HuH-7.5 (cell line): ENCODE results near the gene VPS26B.
"Not testable (repeated sequence)": the region's sequence is repeated elsewhere in the genome, so short reads cannot be mapped to it uniquely, and the experiment has no call there.

ENCODE experiments used
- DNase-seq: peaks from one replicate; pipeline ENCODE4 v3.0.0; 2011; ENCODE audit warnings: low spot score

The VPS26B gene

GRCh38 chr11:134223836-134224709 lies at the start of gene VPS26B, which contains the start of gene NCAPD3:
Gene VPS26B (plus strand): TSS chr11:134224671. CDS start chr11:134225123, 452 bp downstream.
Gene NCAPD3 (minus strand): TSS chr11:134223967. CDS start chr11:134223926, 41 bp downstream.
- DNase-seq: peak; percentile 85

- DNase-seq: no peak
These were observed 48.2 kb upstream of the VPS26B start for GRCh38 chr11:134176284-134176683.

GRCh38 chr11:134178032-134178674 lies 46.3 kb upstream of the VPS26B start:
- no peak for DNase-seq

GRCh38 chr11:134181707-134182106 lies 42.8 kb upstream of the VPS26B start:
- DNase-seq: no peak

GRCh38 chr11:134188092-134188491 lies 36.4 kb upstream of the VPS26B start:
- DNase-seq: not testable (repeated sequence)

- DNase-seq: no peak
These were observed 27.7 kb upstream of the VPS26B start for GRCh38 chr11:134196756-134197155.

- no peak for DNase-seq
These were observed 24.9 kb upstream of the VPS26B start for GRCh38 chr11:134199531-134199930.

- DNase-seq: no peak
These were observed 23.8 kb upstream of the VPS26B start for GRCh38 chr11:134200688-134201087.

- no peak for DNase-seq
These were observed 21.8 kb upstream of the VPS26B start for GRCh38 chr11:134202661-134203060.

GRCh38 chr11:134205729-134206128 lies 18.7 kb upstream of the VPS26B start:
- DNase-seq: no peak

GRCh38 chr11:134206185-134206584 lies 18.3 kb upstream of the VPS26B start:
- no peak for DNase-seq

- no peak for DNase-seq
These were observed 16.8 kb upstream of the VPS26B start for GRCh38 chr11:134207538-134208239.

- no peak for DNase-seq
These were observed 8.6 kb upstream of the VPS26B start for GRCh38 chr11:134215836-134216235.

GRCh38 chr11:134216816-134217215 lies 7.7 kb upstream of the VPS26B start:
- DNase-seq: no peak

GRCh38 chr11:134223121-134223520 lies 1.4 kb upstream of the VPS26B start:
- DNase-seq: no peak

- DNase-seq: no peak
These were observed 516 bp downstream of the VPS26B start for GRCh38 chr11:134224710-134225664.

- DNase-seq: no peak
These were observed 2.4 kb downstream of the VPS26B start for GRCh38 chr11:134226806-134227325.

GRCh38 chr11:134228625-134229024 lies 4.2 kb downstream of the VPS26B start:
- DNase-seq: no peak

GRCh38 chr11:134229126-134229790 lies 4.8 kb downstream of the VPS26B start:
- DNase-seq: no peak

- no peak for DNase-seq
These were observed 5.9 kb downstream of the VPS26B start for GRCh38 chr11:134230339-134230738.
